ENCODE results near the gene NIPAL1. TPM values are rescaled to one million over a fixed set of nuclear protein-coding genes. Genes with fewer than 3 reads are reported as not detected.

Gene NIPAL1
- total RNA-seq, 2 donors from 2014 or later: 3.4 to 8.4 TPM

DNA sequence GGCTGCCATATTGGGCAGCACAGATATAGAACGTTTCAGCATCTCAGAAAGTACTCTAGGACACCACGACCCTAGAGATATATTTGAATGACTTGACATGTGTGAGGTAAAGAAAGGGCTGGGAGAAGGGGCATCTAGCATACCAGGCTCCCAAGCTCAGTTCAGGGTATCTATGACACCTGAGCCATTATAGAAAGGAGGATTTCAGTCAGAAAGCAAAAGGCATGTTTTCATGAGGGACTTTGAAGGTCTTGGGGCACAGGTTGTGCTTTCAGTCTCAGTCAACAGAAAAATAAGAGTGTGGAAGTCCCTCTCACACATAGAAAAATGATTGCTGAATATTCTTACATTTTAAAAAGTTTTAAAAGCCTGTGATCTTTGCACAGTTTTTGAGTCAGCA, 51.6 kb downstream of the NIPAL1 start:
- Histone ChIP-seq H3K4me1 (ENCODE audit: control insufficient read depth, insufficient read depth, low read length) (peaks cover 6% of the 10 kb centered on the region), H3K9ac (ENCODE audit: extremely low read depth, low read length, poor library complexity, severe bottlenecking) (no peak overlapping the region), H3K36me3 (ENCODE audit: control insufficient read depth, insufficient read depth, low read length) (no peaks in the 10 kb centered on the region), H3K9me3 (ENCODE audit: control insufficient read depth, low read length) (no peaks in the 10 kb centered on the region), H3K27ac (ENCODE audit: low read depth, low read length) (no peak overlapping the region), H3K27me3 (ENCODE audit: control insufficient read depth, insufficient read depth, low read length, poor library complexity, severe bottlenecking) (no peaks in the 10 kb centered on the region), H3K4me3 (ENCODE audit: low read length) (no peak overlapping the region)
- Mint-ChIP-seq H3K4me3 (no peak overlapping the region), H3K27me3 (ENCODE audit: insufficient read depth) (no peaks in the 10 kb centered on the region), H3K27ac (no peak overlapping the region), H3K4me1 (peaks cover 11% of the 10 kb centered on the region), H3K36me3 (ENCODE audit: low read depth) (no peaks in the 10 kb centered on the region), H3K9me3 (no peaks in the 10 kb centered on the region)
- 94 to 95% methylated on average over 2 of the region's 2 CpGs for WGBS, 2 experiments (ENCODE audit: insufficient coverage in 1 of 2, insufficient read length in 1 of 2)
- TF ChIP-seq, protein P1, sequence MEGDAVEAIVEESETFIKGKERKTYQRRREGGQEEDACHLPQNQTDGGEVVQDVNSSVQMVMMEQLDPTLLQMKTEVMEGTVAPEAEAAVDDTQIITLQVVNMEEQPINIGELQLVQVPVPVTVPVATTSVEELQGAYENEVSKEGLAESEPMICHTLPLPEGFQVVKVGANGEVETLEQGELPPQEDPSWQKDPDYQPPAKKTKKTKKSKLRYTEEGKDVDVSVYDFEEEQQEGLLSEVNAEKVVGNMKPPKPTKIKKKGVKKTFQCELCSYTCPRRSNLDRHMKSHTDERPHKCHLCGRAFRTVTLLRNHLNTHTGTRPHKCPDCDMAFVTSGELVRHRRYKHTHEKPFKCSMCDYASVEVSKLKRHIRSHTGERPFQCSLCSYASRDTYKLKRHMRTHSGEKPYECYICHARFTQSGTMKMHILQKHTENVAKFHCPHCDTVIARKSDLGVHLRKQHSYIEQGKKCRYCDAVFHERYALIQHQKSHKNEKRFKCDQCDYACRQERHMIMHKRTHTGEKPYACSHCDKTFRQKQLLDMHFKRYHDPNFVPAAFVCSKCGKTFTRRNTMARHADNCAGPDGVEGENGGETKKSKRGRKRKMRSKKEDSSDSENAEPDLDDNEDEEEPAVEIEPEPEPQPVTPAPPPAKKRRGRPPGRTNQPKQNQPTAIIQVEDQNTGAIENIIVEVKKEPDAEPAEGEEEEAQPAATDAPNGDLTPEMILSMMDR (conservative IDR thresholded peaks at IDR 0.05): no peak
- no peak for DNase-seq

DNA sequence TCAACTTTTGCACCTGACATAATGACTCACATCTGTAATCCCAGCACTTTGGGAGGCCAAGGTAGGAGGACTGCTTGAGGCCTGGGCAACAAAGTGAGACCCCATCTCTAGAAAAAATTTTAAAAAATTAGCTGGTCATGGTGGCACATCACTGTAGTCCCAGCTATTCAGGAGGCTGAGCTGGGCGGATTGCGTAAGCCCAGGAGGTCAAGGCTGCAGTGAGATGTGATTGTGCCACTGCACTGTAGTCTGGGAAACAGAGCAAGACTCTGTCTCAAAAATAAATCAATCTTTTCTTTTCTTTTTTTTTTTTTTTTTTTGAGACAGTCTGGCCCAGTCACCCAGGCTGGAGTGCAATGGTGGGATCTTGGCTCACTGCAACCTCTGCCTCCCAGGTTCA, 52.5 kb downstream of the NIPAL1 start:
- H3K4me3 Mint-ChIP-seq: no peak overlapping the region
- no peak for DNase-seq
- Histone ChIP-seq H3K4me3 (ENCODE audit: low read length) (no peak overlapping the region), H3K36me3 (ENCODE audit: control insufficient read depth, insufficient read depth, low read length) (no peaks in the 10 kb centered on the region), H3K9ac (ENCODE audit: extremely low read depth, low read length, poor library complexity, severe bottlenecking) (no peak overlapping the region), H3K27ac (ENCODE audit: low read depth, low read length) (no peak overlapping the region), H3K4me1 (ENCODE audit: control insufficient read depth, insufficient read depth, low read length) (peaks cover 11% of the 10 kb centered on the region), H3K9me3 (ENCODE audit: control insufficient read depth, low read length) (no peaks in the 10 kb centered on the region), H3K27me3 (ENCODE audit: control insufficient read depth, insufficient read depth, low read length, poor library complexity, severe bottlenecking) (no peaks in the 10 kb centered on the region)
- TF ChIP-seq, protein P1 (conservative IDR thresholded peaks at IDR 0.05): no peak
- no peaks in the 10 kb centered on the region for H3K36me3 Mint-ChIP-seq (ENCODE audit: low read depth)
- 46 to 51% methylated on average over 2 of the region's 2 CpGs for WGBS, 2 experiments (ENCODE audit: insufficient coverage in 1 of 2, insufficient read length in 1 of 2)
- H3K27ac Mint-ChIP-seq: no peak overlapping the region
- peaks cover 17% of the 10 kb centered on the region for H3K4me1 Mint-ChIP-seq
- no peaks in the 10 kb centered on the region for H3K9me3 Mint-ChIP-seq
- no peaks in the 10 kb centered on the region for H3K27me3 Mint-ChIP-seq (ENCODE audit: insufficient read depth)

GRCh38 chr4:48071191-48071590, 54.6 kb downstream of the NIPAL1 start:
- Histone ChIP-seq H3K4me1 (ENCODE audit: control insufficient read depth, insufficient read depth, low read length) (peaks cover 12% of the 10 kb centered on the region), H3K27me3 (ENCODE audit: control insufficient read depth, insufficient read depth, low read length, poor library complexity, severe bottlenecking) (no peaks in the 10 kb centered on the region), H3K9me3 (ENCODE audit: control insufficient read depth, low read length) (no peaks in the 10 kb centered on the region), H3K36me3 (ENCODE audit: control insufficient read depth, insufficient read depth, low read length) (no peaks in the 10 kb centered on the region), H3K4me3 (ENCODE audit: low read length) (no peak overlapping the region), H3K9ac (ENCODE audit: extremely low read depth, low read length, poor library complexity, severe bottlenecking) (peak overlapping the region; percentile 22), H3K27ac (ENCODE audit: low read depth, low read length) (no peak overlapping the region)
- Mint-ChIP-seq H3K9me3 (no peaks in the 10 kb centered on the region), H3K36me3 (ENCODE audit: low read depth) (no peaks in the 10 kb centered on the region), H3K27ac (peak overlapping the region; percentile 30), H3K4me3 (no peak overlapping the region), H3K4me1 (peaks cover 24% of the 10 kb centered on the region), H3K27me3 (ENCODE audit: insufficient read depth) (peaks cover 1% of the 10 kb centered on the region)
- DNase-seq: no peak
- TF ChIP-seq, protein P1 (conservative IDR thresholded peaks at IDR 0.05): no peak
- 83% methylated on average over 3 of the region's 3 CpGs; no CpG with 5 or more reads in 1 of the 2 experiments for WGBS, 2 experiments (ENCODE audit: insufficient coverage in 1 of 2, insufficient read length in 1 of 2)
